Mesenchymal stem cell (in vitro differentiated cells and primary cell): ENCODE data around the gene SOX6.
A peak's percentile ranks its signal among the peaks of the same experiment; 100 is the strongest.

ENCODE experiments used
- DNase-seq: peaks from one replicate; pipeline ENCODE4 v3.0.0-alpha.2; 2013
- H2AFZ ChIP-seq: one replicate; pipeline ENCODE4 v1.6.1; 2013; ENCODE audit warnings: low read depth, mild to moderate bottlenecking, control low read depth, inconsistent platforms, low read length, moderate library complexity
- H2AK5ac ChIP-seq: 2 replicates; pipeline ENCODE4 v1.6.1; 2013; ENCODE audit warnings: low read length, moderate library complexity, mild to moderate bottlenecking, inconsistent platforms; ENCODE audit not compliant: severe bottlenecking
- H2BK120ac ChIP-seq: one replicate; pipeline ENCODE4 v1.6.1; 2013; ENCODE audit warnings: low read depth, mild to moderate bottlenecking, inconsistent platforms, low read length, moderate library complexity
- H2BK12ac ChIP-seq, 2 experiments: one replicate each; pipeline ENCODE4 v1.6.1; 2013; ENCODE audit warnings: inconsistent platforms in 2 of 2, low read length in 2 of 2, mild to moderate bottlenecking in 2 of 2, moderate library complexity in 2 of 2, control low read depth in 1 of 2
- H2BK15ac ChIP-seq: one replicate; pipeline ENCODE4 v1.6.1; 2013; ENCODE audit warnings: mild to moderate bottlenecking, low read depth, inconsistent platforms; ENCODE audit not compliant: poor library complexity, severe bottlenecking
- H2BK5ac ChIP-seq: 2 replicates; pipeline ENCODE4 v1.6.1; 2013; ENCODE audit warnings: low read depth, mild to moderate bottlenecking, low read length, control low read depth, inconsistent platforms; ENCODE audit not compliant: poor library complexity, severe bottlenecking
- H3K14ac ChIP-seq, 2 experiments: one replicate each; pipeline ENCODE4 v1.6.1; 2013; ENCODE audit warnings: inconsistent platforms in 2 of 2, low read length in 2 of 2, control low read depth in 1 of 2, mild to moderate bottlenecking in 1 of 2, moderate library complexity in 1 of 2
- H3K18ac ChIP-seq, 2 experiments: one replicate each; pipeline ENCODE4 v1.6.1; 2013; ENCODE audit warnings: inconsistent platforms in 2 of 2, low read length in 2 of 2, control low read depth in 1 of 2, low read depth in 1 of 2, mild to moderate bottlenecking in 1 of 2
- H3K23ac ChIP-seq, 2 experiments: one replicate each; pipeline ENCODE4 v1.6.1; 2013; ENCODE audit warnings: inconsistent platforms in 2 of 2, low read length in 2 of 2, mild to moderate bottlenecking in 2 of 2, moderate library complexity in 2 of 2, control low read depth in 1 of 2
- H3K27ac ChIP-seq: 2 replicates; pipeline ENCODE4 v1.5.1; 2013; ENCODE audit warnings: mild to moderate bottlenecking, moderate library complexity, low read length, control low read depth, inconsistent platforms; ENCODE audit not compliant: poor library complexity, severe bottlenecking
- H3K27me3 ChIP-seq, 2 experiments: 2 replicates each; pipeline versions ENCODE4 v1.6.1 to v1.7.0; 2013; ENCODE audit warnings: low read length in 2 of 2, mild to moderate bottlenecking in 2 of 2, moderate library complexity in 2 of 2, control low read depth in 1 of 2, inconsistent platforms in 1 of 2; ENCODE audit not compliant: control insufficient read depth in 1 of 2, insufficient read depth in 1 of 2
- H3K36me3 ChIP-seq, 2 experiments: 2 replicates each; pipeline versions ENCODE4 v1.6.1 to v1.7.0; 2013; ENCODE audit warnings: low read length in 2 of 2, control low read depth in 1 of 2, inconsistent platforms in 1 of 2, low read depth in 1 of 2, mild to moderate bottlenecking in 1 of 2; ENCODE audit not compliant: insufficient read depth in 2 of 2, control insufficient read depth in 1 of 2
- H3K4ac ChIP-seq, 2 experiments: one replicate each; pipeline ENCODE4 v1.6.1; 2013; ENCODE audit warnings: inconsistent platforms in 2 of 2, low read length in 2 of 2, mild to moderate bottlenecking in 2 of 2, moderate library complexity in 2 of 2, control low read depth in 1 of 2, low read depth in 1 of 2
- H3K4me1 ChIP-seq: 2 replicates; pipeline ENCODE4 v1.6.1; 2013; ENCODE audit warnings: low read depth, low read length, control low read depth; ENCODE audit not compliant: control insufficient read depth, insufficient read depth
- H3K4me2 ChIP-seq: 2 replicates; pipeline ENCODE4 v1.6.1; 2013; ENCODE audit warnings: low read length, mild to moderate bottlenecking, inconsistent platforms; ENCODE audit not compliant: poor library complexity, severe bottlenecking
- H3K4me3 ChIP-seq, 2 experiments: 2 replicates each; pipeline versions ENCODE4 v1.5.1 to v1.7.0; 2013; ENCODE audit warnings: low read length in 2 of 2, mild to moderate bottlenecking in 2 of 2, control low read depth in 1 of 2, low read depth in 1 of 2; ENCODE audit not compliant: insufficient read depth in 1 of 2
- H3K79me1 ChIP-seq: replicated peaks from 2 replicates; pipeline ENCODE4 v1.6.1; 2013; ENCODE audit warnings: mild to moderate bottlenecking, control low read depth, low read length, inconsistent platforms; ENCODE audit not compliant: poor library complexity, severe bottlenecking
- H3K9ac ChIP-seq: 2 replicates; pipeline ENCODE4 v1.7.0; 2013; ENCODE audit warnings: mild to moderate bottlenecking, low read length, moderate library complexity
- H3K9me3 ChIP-seq: 2 replicates; pipeline ENCODE4 v1.7.0; 2013; ENCODE audit warnings: mild to moderate bottlenecking, low read length; ENCODE audit not compliant: control insufficient read depth
- H4K8ac ChIP-seq: one replicate; pipeline ENCODE4 v1.6.1; 2013; ENCODE audit warnings: inconsistent platforms, mild to moderate bottlenecking, low read length, moderate library complexity
- H4K91ac ChIP-seq: one replicate; pipeline ENCODE4 v1.6.1; 2013; ENCODE audit warnings: mild to moderate bottlenecking, low read length, inconsistent platforms
- WGBS: methylation state at CpG from one replicate; pipeline ENCODE4 v1.1.7; 2013; ENCODE audit warnings: mixed read lengths; 5-methylcytosine and 5-hydroxymethylcytosine counted together

The SOX6 gene

GRCh38 chr11:15965562-15966250 lies 390.6 kb downstream of the SOX6 start:
- Histone ChIP-seq H3K9me3 (no peaks in the 10 kb centered on the region), H4K8ac (no peak overlapping the region), H3K4me1 (peaks cover 4% of the 10 kb centered on the region), H3K4me3 (no peak overlapping the region), H3K36me3 (no peaks in the 10 kb centered on the region), H3K9ac (no peak overlapping the region), H3K27me3 (no peaks in the 10 kb centered on the region), H2BK15ac (peak overlapping the region; percentile 2), H2BK12ac (peak overlapping the region in 1 of 2 experiments; percentile 73), H3K27ac (no peak overlapping the region), H2AK5ac (no peak overlapping the region), H3K23ac (no peak overlapping the region), H2BK5ac (no peak overlapping the region), H3K4me2 (no peak overlapping the region), H4K91ac (no peak overlapping the region), H2BK120ac (no peak overlapping the region), H2AFZ (no peak overlapping the region), H3K4ac (no peak overlapping the region), H3K18ac (peak overlapping the region in 1 of 2 experiments; percentile 54), H3K79me1 (no peaks in the 10 kb centered on the region), H3K14ac (no peak overlapping the region)
- WGBS = 97% methylated on average over 7 of the region's 7 CpGs
- no peak for DNase-seq

- Histone ChIP-seq H2AK5ac (no peak overlapping the region), H3K4me1 (no peaks in the 10 kb centered on the region), H3K23ac (no peak overlapping the region), H3K4me3 (no peak overlapping the region), H4K8ac (no peak overlapping the region), H3K18ac (no peak overlapping the region), H3K27ac (no peak overlapping the region), H3K36me3 (no peaks in the 10 kb centered on the region), H4K91ac (no peak overlapping the region), H2AFZ (no peak overlapping the region), H3K79me1 (no peaks in the 10 kb centered on the region), H2BK12ac (peak overlapping the region in 1 of 2 experiments; percentile 10), H2BK120ac (no peak overlapping the region), H3K14ac (no peak overlapping the region), H3K4ac (no peak overlapping the region), H3K9ac (no peak overlapping the region), H3K4me2 (no peak overlapping the region), H2BK15ac (no peak overlapping the region), H3K27me3 (no peaks in the 10 kb centered on the region), H3K9me3 (no peaks in the 10 kb centered on the region), H2BK5ac (no peak overlapping the region)
- DNase-seq = no peak
- 96% methylated on average over 1 of the region's 1 CpG for WGBS
Observed at GRCh38 chr11:15963266-15963665, 393.1 kb downstream of the SOX6 start.

GRCh38 chr11:15958910-15959309 lies 397.4 kb downstream of the SOX6 start:
- Histone ChIP-seq H3K27me3 (no peaks in the 10 kb centered on the region), H2BK5ac (no peak overlapping the region), H3K4ac (no peak overlapping the region), H3K9ac (no peak overlapping the region), H4K8ac (no peak overlapping the region), H2AK5ac (no peak overlapping the region), H3K4me2 (no peak overlapping the region), H4K91ac (no peak overlapping the region), H3K18ac (no peak overlapping the region), H2AFZ (no peak overlapping the region), H3K4me1 (no peaks in the 10 kb centered on the region), H2BK12ac (no peak overlapping the region), H3K27ac (no peak overlapping the region), H3K23ac (no peak overlapping the region), H2BK15ac (no peak overlapping the region), H3K14ac (no peak overlapping the region), H3K4me3 (no peak overlapping the region), H3K36me3 (no peaks in the 10 kb centered on the region), H3K79me1 (no peaks in the 10 kb centered on the region), H3K9me3 (no peaks in the 10 kb centered on the region), H2BK120ac (no peak overlapping the region)
- 96% methylated on average over 1 of the region's 1 CpG for WGBS
- no peak for DNase-seq

GRCh38 chr11:15957234-15957633 lies 399.1 kb downstream of the SOX6 start:
- Histone ChIP-seq H3K4me2 (no peak overlapping the region), H3K79me1 (no peaks in the 10 kb centered on the region), H3K14ac (no peak overlapping the region), H2AK5ac (no peak overlapping the region), H2BK15ac (no peak overlapping the region), H3K36me3 (no peaks in the 10 kb centered on the region), H3K4ac (no peak overlapping the region), H2AFZ (no peak overlapping the region), H2BK120ac (no peak overlapping the region), H3K9ac (no peak overlapping the region), H3K9me3 (no peaks in the 10 kb centered on the region), H2BK5ac (no peak overlapping the region), H3K27me3 (peaks cover 0 to under 1% of the 10 kb centered on the region in 2 experiments), H3K4me1 (no peaks in the 10 kb centered on the region), H3K4me3 (no peak overlapping the region), H4K91ac (no peak overlapping the region), H3K23ac (no peak overlapping the region), H3K27ac (no peak overlapping the region), H4K8ac (no peak overlapping the region), H2BK12ac (no peak overlapping the region), H3K18ac (no peak overlapping the region)
- 98% methylated on average over 2 of the region's 2 CpGs for WGBS
- no peak for DNase-seq
